Lower leg skin (tissue), 3 donors: Measurements from ENCODE around the gene HBG1.

Source experiments
- CTCF ChIP-seq, 3 donors: fragments of 450-650 bp; IDR thresholded peaks; one replicate each; pipeline ENCODE4 v1.5.1; 2016; ENCODE audit warnings: antibody characterized with exemption in 3 of 3, mild to moderate bottlenecking in 3 of 3, moderate library complexity in 2 of 3
- POLR2A ChIP-seq, 2 donors: fragments of 450-650 bp; IDR thresholded peaks; one replicate each; pipeline ENCODE4 v1.6.1; 2016 to 2017; ENCODE audit warnings: antibody characterized with exemption in 2 of 2, mild to moderate bottlenecking in 1 of 2, moderate library complexity in 1 of 2

GRCh38 chr11:5232821-5233220 is 16.8 kb downstream of the HBG1 start:
- TF ChIP-seq CTCF (IDR thresholded peaks at IDR 0.05) (no peak), POLR2A (IDR thresholded peaks at IDR 0.05) (no peak)
